Testis (tissue), 3 donors: ENCODE measurements around the gene COL4A2. TPM values are rescaled to one million over a fixed set of nuclear protein-coding genes. Genes with fewer than 3 reads are reported as not detected.

ENCODE experiments used
- DNase-seq: peaks from one replicate; pipeline ENCODE4 v3.0.0-alpha.2; 2019
- H3K27ac ChIP-seq, 2 donors: fragments of 200-600 bp; sonication (generic); one replicate each; pipeline ENCODE4 v1.5.1; 2019
- H3K27me3 ChIP-seq: fragments of 200-600 bp; sonication (generic); one replicate; pipeline ENCODE4 v1.5.1; 2019
- H3K36me3 ChIP-seq: fragments of 200-600 bp; sonication (generic); one replicate; pipeline ENCODE4 v1.5.1; 2017; ENCODE audit warnings: low read depth; ENCODE audit errors: missing control alignments
- H3K4me1 ChIP-seq: fragments of 200-600 bp; sonication (generic); one replicate; pipeline ENCODE4 v1.5.1; 2019
- H3K4me3 ChIP-seq, 2 donors: fragments of 200-600 bp; sonication (generic); one replicate each; pipeline ENCODE4 v1.5.1; 2017 to 2019
- H3K9me3 ChIP-seq: fragments of 200-600 bp; sonication (generic); one replicate; pipeline ENCODE4 v1.5.1; 2017
- CTCF ChIP-seq, 3 experiments: fragments of 450-650 bp in 2 of 3; fragments of 200-600 bp in 1 of 3; sonication (generic) in 1 of 3; IDR thresholded peaks; one replicate each; pipeline ENCODE4 v1.5.1; 2016 to 2019; ENCODE audit warnings: antibody characterized with exemption in 3 of 3, mild to moderate bottlenecking in 2 of 3, moderate library complexity in 1 of 3
- POLR2A ChIP-seq: fragments of 450-650 bp; IDR thresholded peaks from one replicate; pipeline ENCODE4 v1.6.1; 2017; ENCODE audit warnings: antibody characterized with exemption, mild to moderate bottlenecking, moderate library complexity
- WGBS, 2 donors: methylation state at CpG; one replicate each; pipeline ENCODE4 v1.1.5; 2018; 5-methylcytosine and 5-hydroxymethylcytosine counted together
- intact Hi-C: fragments of 100-400 bp; cut with DNase I; formaldehyde crosslinking; loops from one replicate; pipeline ENCODE4 v1.15.1; 2023; ENCODE audit warnings: low total_unique reads
- polyA plus RNA-seq: library from polyadenylated mRNA; stranded (reverse); fragments of 350-450 nt; fragmentation: Illumina TruSeq; extraction: RNeasy Lipid Tissue Mini Kit (QIAGEN cat#74804); gene quantifications from one replicate; pipeline ENCODE4 v1.2.3, GENCODE V29; 2014; ENCODE audit warnings: low read depth, low replicate concordance; ENCODE audit not compliant: insufficient read depth
- total RNA-seq, 2 donors: library from RNA; depleted of rRNA; stranded (reverse); fragments of >200 nt; gene quantifications; one replicate each; pipeline ENCODE4 v1.2.3, GENCODE V29; 2016

The COL4A2 gene
- total and polyA plus RNA-seq, 3 donors from 2014 or later = 69.1 to 89.9 (median 81.0) TPM

- Histone ChIP-seq H3K36me3 (no peaks in the 10 kb centered on the region), H3K4me3 (no peak overlapping the region), H3K27me3 (no peaks in the 10 kb centered on the region), H3K9me3 (no peaks in the 10 kb centered on the region), H3K27ac (peak overlapping the region; percentile 27 to 55), H3K4me1 (peaks cover 51% of the 10 kb centered on the region)
- intact Hi-C loops = no loop called here
- DNase-seq = no peak
- TF ChIP-seq CTCF (IDR thresholded peaks at IDR 0.05) (no peak), POLR2A (no peak)
- WGBS, 2 donors = 86 to 95% methylated on average over 11 of the region's 11 CpGs
These were observed 242.7 kb downstream of the COL4A2 start for GRCh38 chr13:110549795-110550160.

- intact Hi-C loops = no loop called here
- no peak for DNase-seq
- H3K4me3 ChIP-seq = no peak overlapping the region
These were observed 244.2 kb downstream of the COL4A2 start for GRCh38 chr13:110551284-110551683.

GRCh38 chr13:110552767-110553166 is 245.7 kb downstream of the COL4A2 start:
- 81 to 93% methylated on average over 9 of the region's 9 CpGs for WGBS, 2 donors
- H3K27ac ChIP-seq = peak overlapping the region in 1 of 2 donors; percentile 53
- H3K4me1 ChIP-seq = peaks cover 39% of the 10 kb centered on the region

More at GRCh38 chr13:110551284-110551683, 244.2 kb downstream of the COL4A2 start:
- peaks cover 51% of the 10 kb centered on the region for H3K4me1 ChIP-seq
- H3K27me3 ChIP-seq = no peaks in the 10 kb centered on the region
- TF ChIP-seq CTCF (IDR thresholded peaks at IDR 0.05) = no peak
- TF ChIP-seq POLR2A = no peak
- H3K27ac ChIP-seq = peak overlapping the region; percentile 52 to 55
- no peaks in the 10 kb centered on the region for H3K36me3 ChIP-seq
- no peaks in the 10 kb centered on the region for H3K9me3 ChIP-seq
- 38 to 58% methylated on average over 11 of the region's 11 CpGs for WGBS, 2 donors

GRCh38 chr13:110553417-110553816 is 246.3 kb downstream of the COL4A2 start:
- Histone ChIP-seq H3K4me1 (peaks cover 37% of the 10 kb centered on the region), H3K9me3 (no peaks in the 10 kb centered on the region), H3K27ac (no peak overlapping the region), H3K27me3 (no peaks in the 10 kb centered on the region), H3K36me3 (no peaks in the 10 kb centered on the region), H3K4me3 (no peak overlapping the region)
- intact Hi-C loops = no loop called here
- no peak for DNase-seq
- WGBS, 2 donors = 67 to 72% methylated on average over 4 of the region's 4 CpGs
- TF ChIP-seq POLR2A (no peak), CTCF (IDR thresholded peaks at IDR 0.05) (no peak)

More at GRCh38 chr13:110552767-110553166, 245.7 kb downstream of the COL4A2 start:
- H3K9me3 ChIP-seq = no peaks in the 10 kb centered on the region
- H3K4me3 ChIP-seq = no peak overlapping the region
- H3K36me3 ChIP-seq = no peaks in the 10 kb centered on the region
- no peaks in the 10 kb centered on the region for H3K27me3 ChIP-seq
- DNase-seq = no peak
- TF ChIP-seq POLR2A (no peak), CTCF (IDR thresholded peaks at IDR 0.05) (no peak)
- intact Hi-C loops = no loop called here

- H3K9me3 ChIP-seq = no peaks in the 10 kb centered on the region
- H3K4me1 ChIP-seq = peaks cover 35% of the 10 kb centered on the region
- H3K27me3 ChIP-seq = no peaks in the 10 kb centered on the region
- WGBS, 2 donors = 70 to 79% methylated on average over 8 of the region's 8 CpGs
- H3K27ac ChIP-seq = no peak overlapping the region
- H3K4me3 ChIP-seq = no peak overlapping the region
- no peak for DNase-seq
- H3K36me3 ChIP-seq = no peaks in the 10 kb centered on the region
- TF ChIP-seq CTCF (IDR thresholded peaks at IDR 0.05) = no peak
- no peak for TF ChIP-seq POLR2A
- intact Hi-C loops = no loop called here
These were observed 247.2 kb downstream of the COL4A2 start for GRCh38 chr13:110554227-110554836.
